Omental fat pad (tissue), 4 donors: ENCODE results near the gene SMCP. TPM values are rescaled to one million over a fixed set of nuclear protein-coding genes. Genes with fewer than 3 reads are reported as not detected.

Experiments
- ATAC-seq: fragments of 150-250 bp; one replicate; pipeline ENCODE4 v1.9.1; 2016; ENCODE audit warnings: mild to moderate bottlenecking, moderate library complexity; ENCODE audit not compliant: low FRiP score
- DNase-seq: peaks from one replicate; pipeline ENCODE4 v3.0.0-alpha.2; 2019; ENCODE audit warnings: low spot score
- total RNA-seq, 4 donors: library from RNA; depleted of rRNA; stranded (reverse); fragments of >200 nt; gene quantifications; one replicate each; pipeline ENCODE4 v1.1.0, GENCODE V29; 2016
- TF ChIP-seq, protein P1 (sequence below), 3 donors: fragments of 450-650 bp; IDR thresholded peaks; one replicate each; pipeline ENCODE4 v1.5.1; 2016 to 2017; ENCODE audit warnings: antibody characterized with exemption in 3 of 3, mild to moderate bottlenecking in 3 of 3, moderate library complexity in 2 of 3

The SMCP gene
- total RNA-seq, 4 donors from 2014 or later, result not detected

DNA sequence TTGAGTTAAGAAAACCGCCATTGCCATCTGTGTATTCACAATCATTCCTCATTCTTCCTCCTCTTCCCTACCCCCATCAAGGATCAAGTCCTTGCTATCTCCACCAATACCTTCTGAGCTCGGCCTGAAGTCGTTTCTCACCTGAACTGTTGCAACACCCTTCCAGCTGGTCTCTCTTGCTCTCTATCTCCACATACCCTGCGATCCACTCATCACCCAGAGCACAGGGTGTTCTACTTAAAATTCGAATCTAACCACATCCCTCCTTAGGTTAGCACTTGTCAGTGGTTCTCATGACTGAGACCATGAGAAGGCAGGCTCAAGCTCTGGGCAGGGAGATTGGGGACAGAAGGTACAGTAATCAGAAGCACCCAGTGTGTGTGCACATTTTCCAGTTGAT lies 34.8 kb downstream of the SMCP start:
- TF ChIP-seq, protein P1, sequence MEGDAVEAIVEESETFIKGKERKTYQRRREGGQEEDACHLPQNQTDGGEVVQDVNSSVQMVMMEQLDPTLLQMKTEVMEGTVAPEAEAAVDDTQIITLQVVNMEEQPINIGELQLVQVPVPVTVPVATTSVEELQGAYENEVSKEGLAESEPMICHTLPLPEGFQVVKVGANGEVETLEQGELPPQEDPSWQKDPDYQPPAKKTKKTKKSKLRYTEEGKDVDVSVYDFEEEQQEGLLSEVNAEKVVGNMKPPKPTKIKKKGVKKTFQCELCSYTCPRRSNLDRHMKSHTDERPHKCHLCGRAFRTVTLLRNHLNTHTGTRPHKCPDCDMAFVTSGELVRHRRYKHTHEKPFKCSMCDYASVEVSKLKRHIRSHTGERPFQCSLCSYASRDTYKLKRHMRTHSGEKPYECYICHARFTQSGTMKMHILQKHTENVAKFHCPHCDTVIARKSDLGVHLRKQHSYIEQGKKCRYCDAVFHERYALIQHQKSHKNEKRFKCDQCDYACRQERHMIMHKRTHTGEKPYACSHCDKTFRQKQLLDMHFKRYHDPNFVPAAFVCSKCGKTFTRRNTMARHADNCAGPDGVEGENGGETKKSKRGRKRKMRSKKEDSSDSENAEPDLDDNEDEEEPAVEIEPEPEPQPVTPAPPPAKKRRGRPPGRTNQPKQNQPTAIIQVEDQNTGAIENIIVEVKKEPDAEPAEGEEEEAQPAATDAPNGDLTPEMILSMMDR (IDR thresholded peaks at IDR 0.05), result no peak
- no peak for DNase-seq
- no peak for ATAC-seq

DNA sequence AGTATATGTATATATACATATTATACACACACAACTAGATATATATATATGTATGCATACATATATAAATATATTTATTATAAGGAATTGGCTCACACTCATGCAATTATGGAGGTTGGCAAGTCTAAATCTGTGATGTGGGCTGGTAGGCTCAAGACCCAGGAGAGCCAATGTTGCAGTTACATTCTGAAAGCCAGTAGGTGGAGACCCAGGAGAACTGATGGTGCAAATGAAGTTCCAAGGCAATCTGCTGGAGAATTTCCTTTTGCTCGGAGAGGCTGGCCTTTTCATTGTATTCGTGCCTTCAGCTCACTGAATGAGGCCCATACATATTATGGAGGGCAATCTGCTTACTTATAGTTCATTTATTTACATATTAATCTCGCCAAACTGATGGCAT lies 39.7 kb downstream of the SMCP start:
- ATAC-seq (no peak), DNase-seq (no peak)
- TF ChIP-seq, protein P1 (IDR thresholded peaks at IDR 0.05), result no peak

DNA sequence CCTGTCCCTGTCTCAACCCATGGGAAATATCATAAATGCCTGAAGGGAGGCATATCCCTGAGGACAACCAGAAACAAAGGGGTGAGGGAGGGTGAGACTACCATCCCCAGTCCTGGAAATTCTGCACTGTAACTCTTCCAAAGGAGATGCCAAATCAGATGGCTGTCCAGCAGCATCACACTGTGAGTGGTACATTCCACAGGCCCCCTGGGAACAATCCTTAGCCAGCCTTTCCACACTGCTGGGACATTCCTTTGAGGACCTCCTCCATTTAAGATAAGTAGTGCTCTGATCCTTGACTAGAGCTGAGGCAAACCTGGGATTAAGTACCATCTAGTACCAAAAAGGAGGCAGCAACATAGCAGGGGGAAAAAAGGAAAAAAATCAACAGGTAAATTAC lies 40.9 kb downstream of the SMCP start:
- DNase-seq (no peak), ATAC-seq (no peak)
- TF ChIP-seq, protein P1 (IDR thresholded peaks at IDR 0.05), result no peak

DNA sequence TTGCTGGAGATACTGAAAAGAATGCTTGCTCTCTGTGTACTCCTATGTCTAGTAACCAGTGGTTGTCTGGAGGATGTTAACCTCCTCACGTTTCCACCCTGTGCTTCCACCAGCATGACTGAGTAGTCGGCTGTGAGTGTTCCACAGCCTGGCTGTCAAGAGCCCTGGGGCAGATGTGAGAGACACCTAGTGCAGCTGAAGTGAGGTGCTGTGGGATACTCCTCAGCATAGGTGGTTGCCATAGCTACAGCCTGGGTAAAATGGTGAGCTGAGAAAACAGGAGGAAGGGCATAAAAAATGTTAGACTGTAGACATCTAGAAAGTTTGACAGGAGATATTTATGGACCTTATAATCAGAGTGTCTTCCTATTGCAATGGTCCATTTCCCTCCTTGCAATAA lies 46.1 kb downstream of the SMCP start:
- TF ChIP-seq, protein P1 (IDR thresholded peaks at IDR 0.05), result no peak
- ATAC-seq (no peak), DNase-seq (no peak)

DNA sequence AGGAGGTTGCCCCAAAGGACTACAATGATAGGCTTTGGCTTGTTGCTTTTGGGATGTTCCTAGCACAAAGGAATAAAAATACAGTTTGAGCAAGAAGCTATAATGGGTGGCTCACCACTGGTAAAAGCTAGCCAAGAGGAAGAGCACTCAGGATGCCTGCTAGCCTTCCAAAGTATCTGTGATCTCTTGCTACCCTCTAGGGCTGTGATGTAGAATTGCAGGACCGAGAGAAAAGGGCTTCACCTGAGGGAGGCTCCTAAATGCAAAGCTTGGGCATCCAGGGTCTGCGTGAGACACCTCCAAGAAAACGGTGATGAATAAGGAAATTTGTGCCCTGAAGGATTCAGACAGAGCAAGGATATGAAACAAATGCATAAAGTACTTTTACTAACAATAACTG lies 48.0 kb downstream of the SMCP start:
- TF ChIP-seq, protein P1 (IDR thresholded peaks at IDR 0.05), result no peak
- no peak for ATAC-seq
- DNase-seq, result no peak

DNA sequence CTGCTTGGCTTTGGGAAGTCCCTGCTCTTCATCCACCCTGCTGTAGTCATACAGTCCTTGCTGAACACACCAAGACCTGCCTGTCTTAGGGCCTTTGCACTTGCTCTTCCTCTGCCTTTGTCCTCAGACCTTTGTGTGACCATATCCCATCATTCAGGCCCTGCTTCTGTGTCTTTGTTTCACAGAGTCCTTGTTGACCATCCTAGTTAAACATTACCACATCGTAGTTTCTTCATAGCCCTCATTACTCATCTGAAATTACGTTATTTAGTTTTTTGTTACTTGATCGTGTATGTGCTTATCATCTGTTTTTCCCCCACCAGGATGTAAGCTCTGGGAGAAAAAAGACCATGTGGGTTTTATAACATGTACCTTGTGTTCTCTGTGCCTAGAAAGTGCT lies 50.5 kb downstream of the SMCP start:
- ATAC-seq (no peak), DNase-seq (no peak)
- TF ChIP-seq, protein P1 (IDR thresholded peaks at IDR 0.05), result no peak

DNA sequence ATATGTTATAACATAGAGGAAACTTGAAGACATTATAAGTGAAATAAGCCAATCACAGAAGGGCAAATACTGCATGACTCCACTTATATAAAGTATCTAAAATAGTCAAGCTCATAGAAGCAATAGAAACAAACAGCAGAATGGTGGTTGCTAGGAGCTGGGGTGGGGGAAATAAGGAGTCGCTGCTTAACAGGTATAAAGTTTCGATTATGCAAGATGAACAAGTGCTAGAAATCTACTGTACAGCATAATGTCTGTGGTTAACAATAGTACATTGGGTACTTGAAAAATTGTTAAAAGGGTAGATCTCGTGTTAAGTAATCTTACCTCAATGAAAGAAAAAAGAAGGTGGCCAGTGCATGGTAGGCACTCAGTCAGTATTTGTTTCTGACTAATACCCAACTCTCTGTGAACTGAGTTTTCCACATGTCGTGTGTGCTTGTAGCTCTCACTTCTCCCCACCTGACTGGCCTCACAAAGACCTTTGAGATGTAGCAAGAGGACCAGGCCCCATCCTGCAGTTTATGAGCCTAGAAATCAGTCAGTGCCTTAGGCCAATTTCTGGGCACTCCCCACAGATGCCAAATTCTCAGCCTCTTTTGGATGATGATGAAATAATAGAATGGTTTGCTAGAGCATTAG lies 54.2 kb downstream of the SMCP start:
- TF ChIP-seq, protein P1 (IDR thresholded peaks at IDR 0.05), result no peak
- DNase-seq, result no peak
- no peak for ATAC-seq
